HEK293 (cell line): ENCODE data around the gene CIDEB.

ENCODE experiments used
- CTCF ChIA-PET: fragments of 350-600 bp; formaldehyde crosslinking; extraction: SDS; loops from one replicate; lab custom pipeline; 2021; ENCODE audit warnings: antibody characterized with exemption; lab: Yijun Ruan, JAX
- POLR2A ChIA-PET: fragments of 300-600 bp; formaldehyde crosslinking; extraction: SDS; loops from one replicate; lab custom pipeline; 2020; ENCODE audit warnings: antibody characterized with exemption, inconsistent platforms; lab: Yijun Ruan, JAX
- H3K27ac ChIP-seq: fragments of 200-500 bp; sonication (Bioruptor generic); 2 replicates; pipeline ENCODE4 v1.5.1; 2014; ENCODE audit warnings: low read depth, low read length, control low read depth, inconsistent platforms; ENCODE audit errors: extremely low read depth
- H3K36me3 ChIP-seq, 2 experiments: fragments of 200-500 bp in 1 of 2; sonication (Bioruptor generic) in 1 of 2; 1 replicate in 1 of 2; 2 replicates in 1 of 2; pipeline ENCODE4 v1.5.1; 2014 to 2017; ENCODE audit warnings: inconsistent platforms in 2 of 2, low read length in 2 of 2; ENCODE audit not compliant: control insufficient read depth in 2 of 2, insufficient read depth in 1 of 2
- H3K4me1 ChIP-seq: fragments of 200-500 bp; sonication (Bioruptor generic); 2 replicates; pipeline ENCODE4 v1.5.1; 2014; ENCODE audit warnings: mild to moderate bottlenecking, low read length, inconsistent platforms; ENCODE audit not compliant: control insufficient read depth, insufficient read depth
- H3K4me3 ChIP-seq: 2 replicates; pipeline ENCODE4 v1.5.1; 2011; ENCODE audit warnings: low read depth, mild to moderate bottlenecking, control low read depth, low read length, moderate library complexity
- H3K9me3 ChIP-seq: fragments of 200-500 bp; sonication (Bioruptor generic); 2 replicates; pipeline ENCODE4 v1.5.1; 2014; ENCODE audit warnings: low read depth, low read length, inconsistent platforms; ENCODE audit not compliant: control insufficient read depth, insufficient read depth
- FEZF1 ChIP-seq: fragments of 450-650 bp; formaldehyde crosslinking; IDR thresholded peaks from 2 replicates; pipeline ENCODE4 v1.5.1; 2016; ENCODE audit warnings: missing biosample characterization, missing genetic modification characterization
- HOXC10 ChIP-seq: sonication (generic); formaldehyde crosslinking; IDR thresholded peaks from 2 replicates; pipeline ENCODE4 v1.8.1; 2023; ENCODE audit warnings: mild to moderate bottlenecking, missing genetic modification reagents
- HOXD13 ChIP-seq: sonication (generic); formaldehyde crosslinking; IDR thresholded peaks from 2 replicates; pipeline ENCODE4 v1.8.0; 2022; ENCODE audit warnings: missing genetic modification reagents, borderline replicate concordance
- KLF17 ChIP-seq: fragments of 450-650 bp; formaldehyde crosslinking; IDR thresholded peaks from 2 replicates; pipeline ENCODE4 v1.5.1; 2016; ENCODE audit warnings: missing biosample characterization, missing genetic modification characterization
- REPIN1 ChIP-seq: fragments of 450-650 bp; formaldehyde crosslinking; IDR thresholded peaks from 2 replicates; pipeline ENCODE4 v1.5.1; 2017; ENCODE audit warnings: missing biosample characterization, missing genetic modification characterization, low read depth
- SALL2 ChIP-seq: fragments of 450-650 bp; formaldehyde crosslinking; IDR thresholded peaks from 2 replicates; pipeline ENCODE4 v1.5.0; 2017; ENCODE audit warnings: missing biosample characterization, mild to moderate bottlenecking, missing genetic modification characterization, borderline replicate concordance
- SCRT2 ChIP-seq: fragments of 450-650 bp; formaldehyde crosslinking; IDR thresholded peaks from 2 replicates; pipeline ENCODE4 v1.5.1; 2016; ENCODE audit warnings: missing biosample characterization, missing genetic modification characterization
- SP3 ChIP-seq: fragments of 450-650 bp; formaldehyde crosslinking; IDR thresholded peaks from 2 replicates; pipeline ENCODE4 v1.5.1; 2016; ENCODE audit warnings: missing biosample characterization, missing genetic modification characterization
- WT1 ChIP-seq: fragments of 450-650 bp; formaldehyde crosslinking; IDR thresholded peaks from 2 replicates; pipeline ENCODE4 v1.5.1; 2016; ENCODE audit warnings: missing biosample characterization, missing genetic modification characterization
- ZBTB44 ChIP-seq: fragments of 450-650 bp; IDR thresholded peaks from 2 replicates; pipeline ENCODE4 v1.5.1; 2018; ENCODE audit warnings: missing biosample characterization, mild to moderate bottlenecking, missing genetic modification characterization
- ZBTB7A ChIP-seq: fragments of 450-650 bp; formaldehyde crosslinking; IDR thresholded peaks from 2 replicates; pipeline ENCODE4 v1.5.1; 2016; ENCODE audit warnings: low read depth, missing biosample characterization, missing genetic modification characterization
- ZNF10 ChIP-seq: fragments of 450-650 bp; formaldehyde crosslinking; IDR thresholded peaks from 2 replicates; pipeline ENCODE4 v1.5.1; 2017; ENCODE audit warnings: missing biosample characterization, missing genetic modification characterization
- ZNF19 ChIP-seq: fragments of 450-650 bp; formaldehyde crosslinking; IDR thresholded peaks from 2 replicates; pipeline ENCODE4; 2016; ENCODE audit warnings: missing biosample characterization, missing genetic modification characterization, low read depth
- ZNF2 ChIP-seq: fragments of 450-650 bp; formaldehyde crosslinking; IDR thresholded peaks from 2 replicates; pipeline ENCODE4 v1.5.1; 2016; ENCODE audit warnings: missing biosample characterization, missing genetic modification characterization
- ZNF26 ChIP-seq: fragments of 450-650 bp; formaldehyde crosslinking; IDR thresholded peaks from 2 replicates; pipeline ENCODE4 v1.5.1; 2016; ENCODE audit warnings: missing biosample characterization, missing genetic modification characterization
- ZNF350 ChIP-seq: fragments of 450-650 bp; formaldehyde crosslinking; IDR thresholded peaks from 2 replicates; pipeline ENCODE4 v1.5.0; 2017; ENCODE audit warnings: missing biosample characterization, mild to moderate bottlenecking, missing genetic modification characterization
- ZNF394 ChIP-seq: fragments of 450-650 bp; formaldehyde crosslinking; IDR thresholded peaks from 2 replicates; pipeline ENCODE4 v1.5.1; 2016; ENCODE audit warnings: missing biosample characterization, missing genetic modification characterization, mild to moderate bottlenecking, moderate library complexity, borderline replicate concordance
- ZNF398 ChIP-seq: fragments of 450-650 bp; formaldehyde crosslinking; IDR thresholded peaks from 2 replicates; pipeline ENCODE4 v1.5.1; 2017; ENCODE audit warnings: missing biosample characterization, missing genetic modification characterization
- ZNF521 ChIP-seq: fragments of 450-650 bp; formaldehyde crosslinking; IDR thresholded peaks from 2 replicates; pipeline ENCODE4 v1.5.1; 2017; ENCODE audit warnings: missing biosample characterization, mild to moderate bottlenecking, missing genetic modification characterization
- ZNF549 ChIP-seq: fragments of 450-650 bp; IDR thresholded peaks from 2 replicates; pipeline ENCODE4 v1.5.1; 2018; ENCODE audit warnings: missing biosample characterization, missing genetic modification characterization, mild to moderate bottlenecking, inconsistent platforms, moderate library complexity
- ZNF585B ChIP-seq: fragments of 450-650 bp; formaldehyde crosslinking; IDR thresholded peaks from 2 replicates; pipeline ENCODE4 v1.5.1; 2016; ENCODE audit warnings: missing biosample characterization, missing genetic modification characterization
- ZNF658 ChIP-seq: fragments of 450-650 bp; formaldehyde crosslinking; IDR thresholded peaks from 2 replicates; pipeline ENCODE4; 2016; ENCODE audit warnings: missing biosample characterization, missing genetic modification characterization
- ZNF664 ChIP-seq: fragments of 450-650 bp; formaldehyde crosslinking; IDR thresholded peaks from 2 replicates; pipeline ENCODE4 v1.5.1; 2016; ENCODE audit warnings: missing biosample characterization, missing genetic modification characterization

CIDEB gene

GRCh38 chr14:24339284-24340151 lies 31.7 kb upstream of the CIDEB start, which contains the start of gene RIPK3 (continued):
- no peak for TF ChIP-seq ZNF394 (tag by site-specific recombination)
- no peak for TF ChIP-seq HOXD13
- no peak for TF ChIP-seq ZNF26 (tag by site-specific recombination)
- TF ChIP-seq HOXC10: no peak
- no peak for TF ChIP-seq SP3 (tag by site-specific recombination)

- H3K36me3 ChIP-seq: no peaks in the 10 kb centered on the region
- H3K4me3 ChIP-seq: no peak overlapping the region
- ChIA-PET CTCF (interaction anchor here (0.6 to 16.9 kb wide), 4 partner anchors 9 to 93 kb away, joined by 3 to 468 read pairs (median 4); partner anchors contain the start of genes CBLN3 and KHNYN), POLR2A (no interaction called here)
- H3K9me3 ChIP-seq: no peaks in the 10 kb centered on the region
- H3K27ac ChIP-seq: no peak overlapping the region
- H3K4me1 ChIP-seq: peaks cover 4% of the 10 kb centered on the region; the same call in 1 of the 2 replicates
- TF ChIP-seq ZNF350 (tag by site-specific recombination) (no peak), ZNF521 (tag by site-specific recombination) (no peak), ZNF585B (no peak), FEZF1 (tag by site-specific recombination) (no peak), ZNF19 (no peak), ZBTB7A (no peak), KLF17 (tag by site-specific recombination) (no peak)
These were observed 31.1 kb upstream of the CIDEB start for GRCh38 chr14:24338843-24339242.

GRCh38 chr14:24337824-24338175 lies 30.0 kb upstream of the CIDEB start:
- CTCF ChIA-PET: interaction anchor here (0.7 to 16.9 kb wide), 7 partner anchors 10 to 344 kb away, joined by 3 to 468 read pairs (median 3); partner anchors contain the start of genes CBLN3 and KHNYN
- POLR2A ChIA-PET: no interaction called here
- no peak for TF ChIP-seq ZBTB44 (tag by site-specific recombination)
- no peak for TF ChIP-seq REPIN1 (tag by site-specific recombination)
- TF ChIP-seq SALL2 (tag by site-specific recombination): no peak
- TF ChIP-seq ZNF398 (tag by site-specific recombination): no peak
- no peak for TF ChIP-seq ZNF10 (tag by site-specific recombination)
- TF ChIP-seq ZNF658 (tag by site-specific recombination): no peak
- TF ChIP-seq ZNF664: no peak
- TF ChIP-seq ZNF549 (tag by site-specific recombination): no peak
- TF ChIP-seq ZNF2 (tag by site-specific recombination): no peak
- TF ChIP-seq SCRT2 (tag by site-specific recombination): no peak; the same call in 1 of the 2 replicates
- TF ChIP-seq WT1: no peak
- Histone ChIP-seq H3K27ac (no peak overlapping the region), H3K9me3 (no peaks in the 10 kb centered on the region), H3K4me1 (peaks cover 4% of the 10 kb centered on the region; the same call in 1 of the 2 replicates), H3K36me3 (no peaks in the 10 kb centered on the region), H3K4me3 (no peak overlapping the region)
